T-helper 22 cell (primary cell): ENCODE measurements around the gene ANKMY1.

Experiments
- DNase-seq: peaks from one replicate; pipeline ENCODE4 v3.0.0-alpha.2; 2020; ENCODE audit warnings: low read depth

The ANKMY1 gene

GRCh38 chr2:240434728-240435456, 122.9 kb downstream of the ANKMY1 start:
- DNase-seq: peak; percentile 84

GRCh38 chr2:240433973-240434727, 123.6 kb downstream of the ANKMY1 start:
- DNase-seq: no peak

GRCh38 chr2:240432820-240433801, 124.7 kb downstream of the ANKMY1 start:
- no peak for DNase-seq

- DNase-seq: no peak
Observed at GRCh38 chr2:240432430-240432819, 125.4 kb downstream of the ANKMY1 start.

DNA sequence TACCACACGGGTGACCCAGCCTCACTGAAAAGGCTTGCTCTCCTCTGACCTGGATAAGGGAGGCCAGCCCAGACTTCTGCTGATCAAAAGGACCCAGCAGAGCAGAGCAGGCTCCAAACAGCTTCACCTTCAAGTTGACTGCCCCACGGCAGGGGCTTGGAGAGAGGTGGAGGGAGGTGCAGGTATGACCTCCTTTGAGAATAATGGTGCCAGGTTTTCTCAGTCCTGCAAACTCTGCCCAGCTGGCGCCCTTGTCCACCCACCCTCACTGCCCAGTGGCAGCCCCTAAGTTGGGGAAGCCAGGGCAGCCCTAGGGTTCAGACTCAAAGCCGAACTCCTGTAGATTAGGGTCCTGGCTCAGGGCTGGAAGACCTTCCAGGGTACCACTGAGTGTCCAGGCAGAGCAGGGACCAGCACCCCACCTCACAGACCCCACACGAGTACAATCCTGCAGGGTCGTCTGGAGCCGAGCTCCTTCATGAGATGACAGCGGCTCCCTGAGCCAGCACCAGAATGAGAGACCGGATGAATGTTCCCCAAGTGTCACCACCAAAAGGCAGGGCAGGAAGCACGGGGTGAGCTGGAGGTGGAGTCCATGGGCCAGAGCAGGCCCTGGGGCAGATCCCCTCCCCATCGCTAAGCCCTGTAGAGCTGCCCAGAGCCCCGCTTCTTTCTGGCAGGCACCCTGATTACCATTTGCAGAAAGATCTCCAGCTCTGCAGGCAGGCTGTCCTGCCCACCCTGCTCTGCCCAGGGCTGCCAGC, 125.9 kb downstream of the ANKMY1 start:
- DNase-seq: no peak

- no peak for DNase-seq
Observed at GRCh38 chr2:240431271-240431660, 126.5 kb downstream of the ANKMY1 start.

DNA sequence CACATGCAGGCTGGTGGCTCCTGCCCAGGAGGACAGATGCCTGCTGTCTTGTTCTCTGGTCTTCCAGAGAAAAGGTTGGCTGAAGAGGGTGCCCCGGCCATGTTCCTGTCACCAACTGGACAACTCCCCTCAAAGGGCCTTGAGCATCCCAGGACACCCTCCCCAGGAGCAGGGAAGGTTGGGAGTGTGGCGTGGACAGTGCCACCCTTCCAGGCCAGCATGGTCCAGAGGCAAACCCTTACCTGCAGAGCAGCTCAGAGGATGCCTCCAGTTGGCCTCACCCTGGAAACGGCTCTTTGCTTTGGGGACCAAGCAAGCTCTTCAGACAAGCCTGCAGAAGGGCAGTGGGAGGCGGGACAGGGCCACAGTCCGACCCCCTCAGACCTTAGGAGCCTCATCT, 127.2 kb downstream of the ANKMY1 start:
- DNase-seq: no peak

DNA sequence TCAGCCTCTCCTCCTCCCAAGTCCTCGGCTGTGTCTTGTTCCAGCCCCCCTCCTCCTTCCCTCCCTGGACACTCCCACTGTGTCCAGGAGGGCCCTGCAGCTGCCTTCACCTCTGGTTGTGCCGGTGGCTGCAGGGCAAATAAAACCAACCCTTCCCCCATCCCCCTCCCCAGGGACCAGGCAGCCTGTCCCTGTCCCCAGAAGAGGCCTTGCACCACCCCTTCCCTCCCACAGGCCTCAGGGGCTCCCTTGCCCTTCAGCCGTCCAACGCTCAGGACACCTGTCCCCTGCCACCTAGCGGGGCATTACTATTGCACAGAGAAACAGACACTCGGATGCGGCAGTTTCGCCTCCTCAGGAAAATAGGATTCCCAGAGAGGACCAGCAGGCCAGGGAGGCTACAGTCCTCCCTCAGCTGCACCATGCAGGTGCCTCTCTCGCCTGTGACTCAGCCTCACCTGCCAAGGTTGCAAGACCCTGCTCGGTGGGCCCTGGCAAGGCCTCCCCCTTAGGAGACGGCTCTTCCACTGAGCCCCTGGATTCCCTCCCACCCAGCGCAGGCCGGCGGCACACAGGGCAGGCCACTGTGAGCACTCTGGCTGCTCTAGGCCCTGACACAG, 127.8 kb downstream of the ANKMY1 start:
- no peak for DNase-seq
